ENCODE measurements around the gene RAF1.

The RAF1 gene

DNA sequence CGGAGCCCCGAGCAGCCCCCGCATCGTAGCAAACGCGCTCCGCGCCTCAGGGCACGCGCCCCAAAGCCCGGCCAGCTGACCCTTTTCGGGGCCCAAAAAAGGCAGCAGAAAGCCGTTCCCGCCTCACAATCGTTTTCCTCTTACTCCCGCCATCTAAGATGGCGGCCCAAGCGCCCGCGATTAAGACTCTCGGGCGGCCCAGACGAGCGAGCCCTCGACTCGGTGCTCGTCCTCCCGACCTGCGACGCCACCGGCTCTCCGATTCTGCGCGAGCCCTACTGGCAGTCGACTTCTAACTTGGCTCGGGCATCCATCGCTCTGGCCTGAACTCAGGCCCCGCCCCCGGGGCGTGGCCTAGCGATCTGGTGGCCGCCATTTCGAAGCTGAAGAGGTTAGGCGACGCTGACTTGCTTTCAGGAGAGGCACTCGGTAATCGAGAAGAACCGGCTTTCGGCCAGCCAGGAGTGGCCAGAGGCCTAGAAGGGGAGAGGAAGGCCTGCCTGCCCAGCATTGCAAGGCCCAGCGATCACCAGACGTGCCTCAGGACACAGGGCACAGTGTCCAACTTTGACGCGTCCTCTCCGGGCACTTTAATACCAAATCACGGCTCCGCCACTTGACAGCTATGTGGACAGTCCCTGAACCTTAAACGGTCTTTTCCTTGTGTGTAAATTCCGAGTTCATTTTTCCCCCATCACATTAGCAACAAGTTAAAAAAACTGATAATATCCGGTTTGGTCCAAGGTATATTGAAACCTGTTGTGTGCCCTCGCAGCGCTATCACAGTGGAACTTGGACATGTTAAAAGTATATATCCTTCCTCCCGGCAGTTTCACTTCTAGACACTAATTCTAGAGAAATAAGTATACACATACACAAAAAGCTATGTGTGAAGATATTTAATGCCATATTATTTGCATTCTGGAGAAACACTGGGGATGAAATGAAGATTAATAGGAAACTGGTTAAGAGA is at the start of gene RAF1:
TSS of gene RAF1 (minus strand) at position 182 of the 973 bp plus-strand sequence. CDS start 45,396 bp downstream, outside the sequence.
- Histone ChIP-seq H3K36me3 (replicated peaks) (no peaks in the 10 kb centered on the region), H3K27ac (peak within 1 kb of the TSS; percentile 91), H3K4me3 (ENCODE audit: low read depth, low read length) (peak within 1 kb of the TSS; percentile 93), H3K27me3 (replicated peaks) (no peaks in the 10 kb centered on the region)
- in situ Hi-C loops (cut with HindIII; ENCODE audit: low pct_ligation_motif_present, low sequenced_read_pairs), result no loop called here
- DNase-seq, result peak; percentile 99
- TF ChIP-seq, protein P1, sequence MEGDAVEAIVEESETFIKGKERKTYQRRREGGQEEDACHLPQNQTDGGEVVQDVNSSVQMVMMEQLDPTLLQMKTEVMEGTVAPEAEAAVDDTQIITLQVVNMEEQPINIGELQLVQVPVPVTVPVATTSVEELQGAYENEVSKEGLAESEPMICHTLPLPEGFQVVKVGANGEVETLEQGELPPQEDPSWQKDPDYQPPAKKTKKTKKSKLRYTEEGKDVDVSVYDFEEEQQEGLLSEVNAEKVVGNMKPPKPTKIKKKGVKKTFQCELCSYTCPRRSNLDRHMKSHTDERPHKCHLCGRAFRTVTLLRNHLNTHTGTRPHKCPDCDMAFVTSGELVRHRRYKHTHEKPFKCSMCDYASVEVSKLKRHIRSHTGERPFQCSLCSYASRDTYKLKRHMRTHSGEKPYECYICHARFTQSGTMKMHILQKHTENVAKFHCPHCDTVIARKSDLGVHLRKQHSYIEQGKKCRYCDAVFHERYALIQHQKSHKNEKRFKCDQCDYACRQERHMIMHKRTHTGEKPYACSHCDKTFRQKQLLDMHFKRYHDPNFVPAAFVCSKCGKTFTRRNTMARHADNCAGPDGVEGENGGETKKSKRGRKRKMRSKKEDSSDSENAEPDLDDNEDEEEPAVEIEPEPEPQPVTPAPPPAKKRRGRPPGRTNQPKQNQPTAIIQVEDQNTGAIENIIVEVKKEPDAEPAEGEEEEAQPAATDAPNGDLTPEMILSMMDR (IDR thresholded peaks at IDR 0.05; ENCODE audit: low read depth, low read length, missing control alignments), result no peak

DNA sequence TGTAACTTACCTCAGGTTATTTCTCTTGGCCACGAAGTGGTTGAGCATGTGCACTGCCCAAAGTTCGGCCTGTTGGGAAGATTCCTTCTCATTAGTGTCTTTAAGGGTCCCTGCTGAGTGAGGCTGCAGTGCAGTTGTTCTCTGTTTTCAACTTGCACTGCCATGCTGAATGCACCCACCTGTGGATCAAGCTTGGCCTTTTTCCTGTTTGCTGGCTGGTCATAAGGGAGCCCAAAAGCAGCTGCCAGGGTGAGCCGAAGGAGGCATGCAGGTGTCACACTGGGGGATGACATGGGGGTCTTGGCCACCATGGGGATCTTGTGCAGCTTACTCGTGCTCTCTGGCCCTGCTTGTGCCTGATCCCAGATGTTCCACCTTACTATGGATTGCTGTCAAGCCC is 46.1 kb upstream of the RAF1 start:
- in situ Hi-C loops (cut with HindIII; ENCODE audit: low pct_ligation_motif_present, low sequenced_read_pairs), result no loop called here
- H3K4me3 ChIP-seq (ENCODE audit: low read depth, low read length), result no peak overlapping the region
- TF ChIP-seq, protein P1 (IDR thresholded peaks at IDR 0.05; ENCODE audit: low read depth, low read length, missing control alignments), result no peak

DNA sequence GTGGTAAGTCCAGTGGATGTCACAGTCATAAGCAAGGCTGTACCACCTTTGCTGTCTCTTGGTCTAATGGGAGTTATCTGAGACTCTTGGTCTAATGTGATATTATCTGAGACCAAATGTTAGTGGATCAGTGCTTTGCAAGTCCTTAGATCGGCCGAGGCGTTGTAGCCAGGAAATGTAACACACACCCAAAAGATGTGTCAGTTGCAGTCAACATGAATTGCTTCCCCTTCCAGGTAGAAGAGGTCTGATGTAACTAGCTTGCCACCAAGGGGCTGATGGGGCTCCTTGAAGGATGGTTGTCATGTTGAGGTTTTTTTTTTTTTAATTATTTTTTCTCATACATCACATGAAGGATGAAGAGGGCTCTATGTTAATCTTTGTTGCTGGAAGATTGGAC is 45.4 kb upstream of the RAF1 start:
- Histone ChIP-seq H3K27me3 (replicated peaks) (peaks cover 3% of the 10 kb centered on the region), H3K36me3 (replicated peaks) (no peaks in the 10 kb centered on the region), H3K4me3 (ENCODE audit: low read depth, low read length) (no peak overlapping the region), H3K27ac (no peak overlapping the region)
- in situ Hi-C loops (cut with HindIII; ENCODE audit: low pct_ligation_motif_present, low sequenced_read_pairs), result no loop called here
- TF ChIP-seq, protein P1 (IDR thresholded peaks at IDR 0.05; ENCODE audit: low read depth, low read length, missing control alignments), result no peak
- DNase-seq, result no peak

More for the DNA sequence above, 46.1 kb upstream of the RAF1 start:
- H3K27ac ChIP-seq, result no peak overlapping the region
- H3K36me3 ChIP-seq (replicated peaks), result no peaks in the 10 kb centered on the region
- H3K27me3 ChIP-seq (replicated peaks), result peaks cover 3% of the 10 kb centered on the region
- DNase-seq, result no peak

DNA sequence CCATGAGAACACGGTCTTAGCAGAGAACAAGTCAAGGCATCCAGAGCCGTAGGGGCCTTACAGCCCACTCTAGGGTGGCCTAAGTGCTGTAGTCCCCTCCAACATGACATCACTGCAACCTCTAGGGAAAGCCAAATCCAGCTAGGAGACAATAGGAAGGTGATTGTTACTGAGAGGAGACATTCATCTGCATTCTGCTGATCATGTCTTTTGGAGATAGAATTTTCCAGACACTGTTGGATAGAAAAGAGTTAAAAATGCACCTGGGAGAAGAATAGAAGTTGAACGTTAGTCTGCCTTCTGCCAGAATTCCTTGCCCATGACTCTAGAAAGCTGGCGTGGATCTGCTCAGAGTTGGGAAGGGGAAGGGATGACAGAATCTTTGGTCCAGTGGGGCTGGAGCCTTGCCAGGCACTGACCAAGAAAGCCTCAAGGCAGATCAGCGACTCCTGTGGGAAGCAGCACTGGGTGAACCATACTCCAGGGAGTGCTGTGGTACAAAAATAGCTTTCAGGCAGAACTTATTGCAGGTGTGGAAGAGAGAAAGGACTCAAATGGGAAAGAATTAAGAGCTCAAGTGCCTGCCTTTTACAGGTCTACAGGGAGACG is 44.8 kb upstream of the RAF1 start:
- Histone ChIP-seq H3K27me3 (replicated peaks) (peaks cover 3% of the 10 kb centered on the region), H3K4me3 (ENCODE audit: low read depth, low read length) (no peak overlapping the region), H3K27ac (no peak overlapping the region), H3K36me3 (replicated peaks) (no peaks in the 10 kb centered on the region)
- TF ChIP-seq, protein P1 (IDR thresholded peaks at IDR 0.05; ENCODE audit: low read depth, low read length, missing control alignments), result peak; percentile 58
- peak; percentile 70 for DNase-seq
- in situ Hi-C loops (cut with HindIII; ENCODE audit: low pct_ligation_motif_present, low sequenced_read_pairs), result no loop called here

DNA sequence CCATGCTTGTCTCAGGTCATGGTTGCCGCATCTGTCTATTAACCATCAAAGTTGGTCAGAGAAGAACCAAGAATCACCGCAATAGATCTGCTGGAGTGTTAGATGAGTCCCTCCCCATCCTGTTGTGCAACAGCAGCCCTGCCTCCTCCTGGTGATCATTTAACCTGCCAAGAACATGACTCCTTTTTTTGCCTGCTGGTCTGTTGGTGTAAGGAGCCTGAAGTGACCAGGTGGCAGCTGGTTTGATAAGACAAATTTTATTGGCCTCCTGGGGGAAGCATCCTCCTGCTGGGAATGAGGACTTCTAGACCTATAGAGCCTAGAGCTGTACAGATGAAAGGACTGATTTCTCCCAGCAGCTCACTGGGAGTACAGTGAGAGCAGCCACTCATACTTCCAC is 43.5 kb upstream of the RAF1 start:
- H3K4me3 ChIP-seq (ENCODE audit: low read depth, low read length), result no peak overlapping the region
- in situ Hi-C loops (cut with HindIII; ENCODE audit: low pct_ligation_motif_present, low sequenced_read_pairs), result no loop called here

More for the DNA sequence above, 43.5 kb upstream of the RAF1 start:
- DNase-seq, result no peak
- TF ChIP-seq, protein P1 (IDR thresholded peaks at IDR 0.05; ENCODE audit: low read depth, low read length, missing control alignments), result no peak
- H3K36me3 ChIP-seq (replicated peaks), result no peaks in the 10 kb centered on the region
- H3K27ac ChIP-seq, result no peak overlapping the region
- H3K27me3 ChIP-seq (replicated peaks), result peaks cover 3% of the 10 kb centered on the region

Measured in brain microvascular endothelial cell (primary cell).